Fibroblast of the aortic adventitia (primary cell): ENCODE measurements around the gene PRDX2. TPM values are rescaled to one million over a fixed set of nuclear protein-coding genes. Genes with fewer than 3 reads are reported as not detected.
A peak's percentile ranks its signal among the peaks of the same experiment; 100 is the strongest.

ENCODE experiments used
- DNase-seq: peaks from one replicate; pipeline ENCODE4 v3.0.0-alpha.2; 2010; ENCODE audit warnings: low read depth
- H3K4me3 ChIP-seq: 2 replicates; pipeline ENCODE4 v1.5.1; 2011; ENCODE audit warnings: low read depth, mild to moderate bottlenecking, control low read depth, low read length, moderate library complexity
- CTCF ChIP-seq: IDR thresholded peaks from 2 replicates; pipeline ENCODE4 v1.5.1; 2011; ENCODE audit warnings: mild to moderate bottlenecking, low read length, control low read depth, inconsistent platforms; ENCODE audit not compliant: insufficient read depth
- total RNA-seq: library from RNA; depleted of rRNA; stranded (reverse); fragments of >200 nt; gene quantifications from 2 replicates; pipeline ENCODE4 v1.2.3, GENCODE V29; 2012; ENCODE audit warnings: low replicate concordance

Gene PRDX2
- total RNA-seq, 1 donor, result 163 TPM

- peak overlapping the region; percentile 98 for H3K4me3 ChIP-seq
- DNase-seq, result peak; percentile 75
- no peak for TF ChIP-seq CTCF
These were observed 7.2 kb downstream of the PRDX2 start for GRCh38 chr19:12794196-12794941.

- no peak for TF ChIP-seq CTCF
- H3K4me3 ChIP-seq, result peak overlapping the region; percentile 98
- DNase-seq, result peak; percentile 91
These were observed 8.1 kb downstream of the PRDX2 start for GRCh38 chr19:12793290-12794195.

- H3K4me3 ChIP-seq, result peak overlapping the region; percentile 98
- TF ChIP-seq CTCF, result no peak
- no peak for DNase-seq
These were observed 8.7 kb downstream of the PRDX2 start for GRCh38 chr19:12792853-12793289.

GRCh38 chr19:12792051-12792852, 9.3 kb downstream of the PRDX2 start:
- no peak for TF ChIP-seq CTCF
- DNase-seq, result peak; percentile 48
- H3K4me3 ChIP-seq, result peak overlapping the region; percentile 98

- peak within 1 kb of the TSS; percentile 98 for H3K4me3 ChIP-seq
- no peak for TF ChIP-seq CTCF
- peak; percentile 98 for DNase-seq
These were observed 10.1 kb downstream of the PRDX2 start, which contains the start of gene JUNB for GRCh38 chr19:12791345-12792050. Gene JUNB, plus strand, starts transcription at chr19:12791486. Its CDS starts 286 bp downstream, at chr19:12791772.
